B cell (primary cell): ENCODE results near the gene SAMD4A. TPM values are rescaled to one million over a fixed set of nuclear protein-coding genes. Genes with fewer than 3 reads are reported as not detected.

Experiments
- ATAC-seq: fragments of 200-7000 bp; cut with Tn5 transposase; one replicate; pipeline ENCODE4 v1.10.0; 2021; ENCODE audit warnings: low read depth, mild to moderate bottlenecking, moderate number of reproducible peaks, moderate library complexity
- CTCF ChIA-PET: fragments of 350-600 bp; sonication (Branson Sonifier 250); formaldehyde crosslinking; loops from one replicate; lab custom pipeline; 2021; ENCODE audit warnings: antibody characterized with exemption, inconsistent platforms; lab: Charles Lee
- POLR2A ChIA-PET: fragments of 350-600 bp; sonication (Branson Sonifier 250); formaldehyde crosslinking; loops from one replicate; lab custom pipeline; 2021; ENCODE audit warnings: antibody characterized with exemption; lab: Charles Lee
- DNase-seq: peaks from one replicate; pipeline ENCODE4 v3.0.0; 2013
- H2AFZ ChIP-seq: 2 replicates; pipeline ENCODE4 v1.6.1; 2012; ENCODE audit warnings: mild to moderate bottlenecking, low read depth, low read length; ENCODE audit not compliant: insufficient read depth, poor library complexity, severe bottlenecking
- H3K27ac ChIP-seq, 2 donors: 1 replicate in 1 of 2; 2 replicates in 1 of 2; pipeline ENCODE4 v1.5.1; 2012 to 2013; ENCODE audit warnings: low read length in 2 of 2, mild to moderate bottlenecking in 2 of 2, moderate library complexity in 1 of 2
- H3K27me3 ChIP-seq, 4 experiments: fragments of 200-600 bp in 1 of 4; sonication (generic) in 1 of 4; replicated peaks in 1 of 4; 1 replicate in 2 of 4; 2 replicates in 2 of 4; pipeline versions ENCODE4 v1.6.1 to v1.7.0; 2013 to 2016; ENCODE audit warnings: low read length in 3 of 4, mild to moderate bottlenecking in 2 of 4, mixed read lengths in 1 of 4, moderate library complexity in 1 of 4; ENCODE audit not compliant: insufficient read depth in 4 of 4, control insufficient read depth in 3 of 4; ENCODE audit errors: control extremely low read depth in 1 of 4
- H3K36me3 ChIP-seq, 2 experiments: replicated peaks in 1 of 2; 1 replicate in 1 of 2; 2 replicates in 1 of 2; pipeline versions ENCODE4 v1.6.1 to v1.7.1; 2013; ENCODE audit warnings: low read length in 1 of 2; ENCODE audit not compliant: insufficient read depth in 2 of 2, control insufficient read depth in 1 of 2; ENCODE audit errors: control extremely low read depth in 1 of 2, extremely low read depth in 1 of 2
- H3K4me1 ChIP-seq, 2 donors: fragments of 200-600 bp in 1 of 2; sonication (generic) in 1 of 2; 1 replicate in 1 of 2; 2 replicates in 1 of 2; pipeline versions ENCODE4 v1.5.1 to v1.6.1; 2013 to 2017; ENCODE audit warnings: low read length in 2 of 2; ENCODE audit not compliant: control insufficient read depth in 2 of 2, insufficient read depth in 2 of 2
- H3K4me2 ChIP-seq: replicated peaks from 2 replicates; pipeline ENCODE3; 2012; ENCODE audit warnings: mild to moderate bottlenecking, low read depth, low read length; ENCODE audit not compliant: poor library complexity, severe bottlenecking
- H3K4me3 ChIP-seq, 5 experiments: fragments of 200-600 bp in 1 of 5; sonication (generic) in 1 of 5; 1 replicate in 3 of 5; 2 replicates in 2 of 5; pipeline versions ENCODE4 v1.5.1 to v1.7.0; 2011 to 2016; ENCODE audit warnings: low read length in 4 of 5, mild to moderate bottlenecking in 4 of 5, low read depth in 2 of 5, control low read depth in 1 of 5, moderate library complexity in 1 of 5; ENCODE audit not compliant: insufficient read depth in 1 of 5; ENCODE audit errors: control extremely low read depth in 1 of 5, extremely low read depth in 1 of 5
- H3K79me2 ChIP-seq: fragments of 200-600 bp; sonication (generic); one replicate; pipeline ENCODE4 v1.6.0; 2016; ENCODE audit warnings: low read length; ENCODE audit not compliant: control insufficient read depth, insufficient read depth
- H3K9ac ChIP-seq: fragments of 200-600 bp; sonication (generic); 2 replicates; pipeline ENCODE4 v1.6.1; 2017; ENCODE audit warnings: mild to moderate bottlenecking, low read length, moderate library complexity
- H3K9me3 ChIP-seq, 3 donors: one replicate each; pipeline versions ENCODE4 v1.6.1 to v1.7.1; 2013; ENCODE audit warnings: low read length in 2 of 3; ENCODE audit not compliant: control insufficient read depth in 2 of 3, insufficient read depth in 1 of 3; ENCODE audit errors: control extremely low read depth in 1 of 3
- H4K20me1 ChIP-seq: 2 replicates; pipeline ENCODE4 v1.6.0; 2012; ENCODE audit warnings: mild to moderate bottlenecking, low read length; ENCODE audit not compliant: insufficient read depth, control insufficient read depth, poor library complexity, severe bottlenecking
- H3K27ac Mint-ChIP-seq: one replicate; pipeline ENCODE4 v1.8.0; 2021; ENCODE audit warnings: mixed read lengths
- H3K27me3 Mint-ChIP-seq: one replicate; pipeline ENCODE4 v1.8.0; 2021; ENCODE audit warnings: mixed read lengths
- H3K4me1 Mint-ChIP-seq: one replicate; pipeline ENCODE4 v1.8.0; 2021; ENCODE audit warnings: mixed read lengths
- H3K4me3 Mint-ChIP-seq: one replicate; pipeline ENCODE4 v1.8.0; 2021; ENCODE audit warnings: mixed read lengths
- H3K9me3 Mint-ChIP-seq: one replicate; pipeline ENCODE4 v1.8.0; 2022; ENCODE audit warnings: mixed read lengths; ENCODE audit not compliant: insufficient read depth
- EZH2 ChIP-seq: IDR thresholded peaks from 2 replicates; pipeline ENCODE4 v1.6.1; 2012; ENCODE audit warnings: borderline replicate concordance, low read depth, mild to moderate bottlenecking, moderate library complexity, low read length; ENCODE audit not compliant: insufficient read depth, poor library complexity, severe bottlenecking
- WGBS: methylation state at CpG from one replicate; pipeline ENCODE4 v1.1.5; 2013; ENCODE audit warnings: missing lambda C conversion rate; ENCODE audit not compliant: insufficient coverage; 5-methylcytosine and 5-hydroxymethylcytosine counted together
- intact Hi-C: fragments of 100-400 bp; cut with micrococcal nuclease; formaldehyde crosslinking; loops from one replicate; pipeline ENCODE4 v1.10.0; 2022
- polyA plus RNA-seq: library from polyadenylated mRNA; depleted of rRNA; stranded (reverse); fragments of >200 nt; gene quantifications from 2 replicates; pipeline ENCODE4 v1.2.3, GENCODE V29; 2012
- total RNA-seq, 2 donors: library from RNA; stranded (reverse); fragments of 120-200 nt in 1 of 2; gene quantifications; 1 replicate in 1 of 2; 2 replicates in 1 of 2; pipeline versions ENCODE4 v1.2.3 to v1.2.4, GENCODE V29; 2013 to 2022
- TF ChIP-seq, protein P1 (sequence below): fragments of 200-600 bp; IDR thresholded peaks from one replicate; pipeline ENCODE4 v1.8.0; 2022; ENCODE audit warnings: antibody characterized with exemption, mild to moderate bottlenecking

The SAMD4A gene
- total and polyA plus RNA-seq, 2 donors (not counting 1 experiment from before 2014, with no cell fraction given): 5.7 to 13.7 TPM

DNA sequence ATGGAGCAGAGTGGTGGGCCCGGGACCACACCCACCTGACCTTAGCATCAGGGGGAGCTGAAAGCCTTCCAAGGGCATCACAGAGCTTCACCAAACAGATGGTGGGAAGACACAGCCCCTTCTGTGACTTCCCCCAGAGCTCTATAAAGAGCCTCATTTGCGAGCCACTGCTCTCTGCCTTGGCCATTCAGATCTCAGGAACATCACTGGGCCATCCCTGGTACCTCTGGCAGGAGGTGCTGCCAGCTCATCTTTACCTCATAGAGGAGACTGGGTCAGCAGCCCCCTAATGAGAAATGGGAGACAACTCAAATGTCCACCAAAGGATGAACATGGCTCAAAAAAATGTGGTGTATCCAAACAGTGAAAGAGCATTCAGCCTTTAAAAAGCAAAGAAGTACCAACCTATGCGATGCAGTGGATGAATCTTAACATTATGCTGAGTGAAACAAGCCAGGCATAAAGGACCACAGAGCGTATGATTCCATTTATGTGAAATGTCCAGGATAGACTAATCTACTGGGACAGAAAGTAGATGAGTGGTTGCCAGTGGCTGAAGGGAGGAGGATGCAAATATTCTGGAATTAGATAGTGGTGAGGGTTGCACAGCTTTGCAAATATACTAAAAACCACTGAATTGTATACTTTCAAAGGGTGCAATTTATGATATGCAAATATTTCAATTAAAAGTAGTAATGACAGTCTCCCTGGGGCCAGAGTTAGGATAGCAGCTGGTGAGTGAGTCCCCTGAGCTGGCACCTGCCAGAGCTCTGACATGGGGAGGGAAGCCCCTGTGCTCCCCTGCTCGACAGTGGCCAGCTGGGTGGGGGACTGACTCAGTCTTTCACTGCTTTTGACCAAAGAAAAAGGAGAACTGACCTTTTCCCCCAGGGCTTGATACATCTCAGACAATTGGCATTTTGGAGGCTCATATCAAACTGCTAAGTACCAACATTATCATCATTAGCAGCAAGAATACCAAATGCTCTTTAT, 219.1 kb downstream of the SAMD4A start:
- 66% methylated on average over 5 of the region's 5 CpGs for WGBS
- Mint-ChIP-seq H3K27me3 (no peaks in the 10 kb centered on the region), H3K4me3 (no peak overlapping the region), H3K9me3 (no peaks in the 10 kb centered on the region), H3K27ac (no peak overlapping the region), H3K4me1 (peaks cover 22% of the 10 kb centered on the region)
- ATAC-seq (no peak), DNase-seq (no peak)
- Histone ChIP-seq H3K79me2 (no peaks in the 10 kb centered on the region), H3K9me3 (no peaks in the 10 kb centered on the region), H3K4me3 (no peak overlapping the region), H3K27me3 (no peaks in the 10 kb centered on the region), H3K9ac (no peak overlapping the region), H3K36me3 (peaks cover 0 to 20% of the 10 kb centered on the region in 2 experiments), H4K20me1 (peaks cover 8% of the 10 kb centered on the region), H3K4me1 (peaks cover 14 to 21% of the 10 kb centered on the region in 2 donors), H2AFZ (no peak overlapping the region), H3K4me2 (no peak overlapping the region), H3K27ac (no peak overlapping the region)
- ChIA-PET POLR2A (no interaction called here), CTCF (interaction anchor here (0.5 to 4.6 kb wide), 7 partner anchors 10 to 375 kb away, joined by 3 to 27 read pairs (median 3); no protein-coding TSS in a partner anchor)
- TF ChIP-seq, protein P1, sequence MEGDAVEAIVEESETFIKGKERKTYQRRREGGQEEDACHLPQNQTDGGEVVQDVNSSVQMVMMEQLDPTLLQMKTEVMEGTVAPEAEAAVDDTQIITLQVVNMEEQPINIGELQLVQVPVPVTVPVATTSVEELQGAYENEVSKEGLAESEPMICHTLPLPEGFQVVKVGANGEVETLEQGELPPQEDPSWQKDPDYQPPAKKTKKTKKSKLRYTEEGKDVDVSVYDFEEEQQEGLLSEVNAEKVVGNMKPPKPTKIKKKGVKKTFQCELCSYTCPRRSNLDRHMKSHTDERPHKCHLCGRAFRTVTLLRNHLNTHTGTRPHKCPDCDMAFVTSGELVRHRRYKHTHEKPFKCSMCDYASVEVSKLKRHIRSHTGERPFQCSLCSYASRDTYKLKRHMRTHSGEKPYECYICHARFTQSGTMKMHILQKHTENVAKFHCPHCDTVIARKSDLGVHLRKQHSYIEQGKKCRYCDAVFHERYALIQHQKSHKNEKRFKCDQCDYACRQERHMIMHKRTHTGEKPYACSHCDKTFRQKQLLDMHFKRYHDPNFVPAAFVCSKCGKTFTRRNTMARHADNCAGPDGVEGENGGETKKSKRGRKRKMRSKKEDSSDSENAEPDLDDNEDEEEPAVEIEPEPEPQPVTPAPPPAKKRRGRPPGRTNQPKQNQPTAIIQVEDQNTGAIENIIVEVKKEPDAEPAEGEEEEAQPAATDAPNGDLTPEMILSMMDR: no peak
- TF ChIP-seq EZH2: no peak
- intact Hi-C loops: no loop called here

DNA sequence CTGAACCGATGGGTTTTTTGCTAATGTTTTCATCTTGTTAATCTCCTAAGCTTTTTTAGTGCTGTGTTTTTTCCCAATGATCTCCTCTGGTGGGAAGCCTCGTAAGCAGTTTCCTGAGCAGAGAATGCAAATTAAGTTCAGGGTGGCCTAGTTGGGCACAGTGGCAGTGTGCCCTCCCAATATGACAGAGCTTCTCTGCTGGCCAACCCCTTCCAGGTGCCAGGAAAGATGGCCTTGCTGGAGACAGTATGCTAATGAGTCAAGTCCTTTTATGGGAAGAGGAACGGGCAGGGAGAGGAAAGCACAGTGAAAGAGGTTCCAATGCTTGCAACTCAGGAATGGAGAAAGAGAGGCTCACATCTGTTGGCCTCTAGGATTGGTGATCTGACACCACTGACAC, 219.9 kb downstream of the SAMD4A start:
- DNase-seq (no peak), ATAC-seq (no peak)
- Histone ChIP-seq H3K4me1 (peaks cover 14 to 17% of the 10 kb centered on the region in 2 donors), H3K9ac (no peak overlapping the region), H3K4me3 (no peak overlapping the region), H4K20me1 (peaks cover 8% of the 10 kb centered on the region), H3K9me3 (no peaks in the 10 kb centered on the region), H2AFZ (no peak overlapping the region), H3K27me3 (no peaks in the 10 kb centered on the region), H3K4me2 (no peak overlapping the region), H3K79me2 (no peaks in the 10 kb centered on the region), H3K27ac (no peak overlapping the region), H3K36me3 (peaks cover 0 to 20% of the 10 kb centered on the region in 2 experiments)
- H3K9me3 Mint-ChIP-seq: no peaks in the 10 kb centered on the region
- peaks cover 19% of the 10 kb centered on the region for H3K4me1 Mint-ChIP-seq
- TF ChIP-seq, protein P1: no peak
- no peak for TF ChIP-seq EZH2
- no peaks in the 10 kb centered on the region for H3K27me3 Mint-ChIP-seq
- H3K27ac Mint-ChIP-seq: no peak overlapping the region
- intact Hi-C loops: no loop called here
- WGBS: 64% methylated on average over 3 of the region's 3 CpGs
- CTCF ChIA-PET: interaction anchor here (0.6 to 4.6 kb wide), 2 partner anchors 18 to 335 kb away, joined by 3 to 27 read pairs; no protein-coding TSS in a partner anchor
- H3K4me3 Mint-ChIP-seq: no peak overlapping the region
- POLR2A ChIA-PET: interaction anchor here (0.6 kb wide), 1 partner anchor 340 kb away, joined by 5 read pairs; no protein-coding TSS in a partner anchor
